ENCODE measurements around the gene PXYLP1. TPM values are rescaled to one million over a fixed set of nuclear protein-coding genes. Genes with fewer than 3 reads are reported as not detected.

Gene PXYLP1
- total and polyA plus RNA-seq, 2 of the 8 experiments (the other 6 are each of a cell fraction or from before 2014, with no cell fraction given): 19.4 to 20.6 TPM

DNA sequence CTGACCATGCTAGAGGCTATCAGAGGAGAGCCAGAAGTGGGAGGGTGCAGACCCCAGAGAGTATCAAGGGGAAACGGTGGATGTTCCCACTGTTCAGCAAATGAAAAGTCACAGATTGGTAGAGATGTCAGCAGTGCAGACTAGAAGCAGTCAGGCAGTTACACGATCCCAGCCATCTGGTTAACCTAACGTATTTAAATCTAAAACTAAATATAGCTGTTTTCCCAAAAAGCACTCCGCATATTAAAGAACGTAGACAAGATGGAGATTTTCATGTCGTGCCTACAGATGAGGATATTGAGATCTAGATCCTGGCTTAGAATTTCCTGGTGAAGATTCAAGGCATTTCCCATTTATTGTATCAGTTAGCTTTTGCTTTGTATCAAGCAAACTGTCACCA is 25.2 kb downstream of the PXYLP1 start (continued):
- TF ChIP-seq HDAC6 (IDR thresholded peaks at IDR 0.05; ENCODE audit: low read depth, low read length): no peak
- TF ChIP-seq CBX8 (IDR thresholded peaks at IDR 0.05; ENCODE audit: borderline replicate concordance, low read depth, low read length): no peak
- TF ChIP-seq RBBP5 (IDR thresholded peaks at IDR 0.05; ENCODE audit: borderline replicate concordance, low read depth, low read length): no peak
- no peak for TF ChIP-seq HDAC2 (IDR thresholded peaks at IDR 0.05; ENCODE audit: borderline replicate concordance in 1 of 2, low read depth in 2 of 2, low read length in 2 of 2)
- no peak for TF ChIP-seq RXRA (IDR thresholded peaks at IDR 0.05; ENCODE audit: insufficient read depth, low read depth, low read length)
- TF ChIP-seq POU5F1 (IDR thresholded peaks at IDR 0.05; ENCODE audit: low read depth, low read length): no peak
- no peak for TF ChIP-seq JUND (IDR thresholded peaks at IDR 0.05; ENCODE audit: low read length)
